Amygdala (tissue), 56 donors: ENCODE measurements around the gene SLC37A2.

Source experiments
- DNase-seq, 56 donors: peaks; one replicate each; lab custom pipeline; 2025; lab: John Stamatoyannopoulos, UW

Gene SLC37A2

DNA sequence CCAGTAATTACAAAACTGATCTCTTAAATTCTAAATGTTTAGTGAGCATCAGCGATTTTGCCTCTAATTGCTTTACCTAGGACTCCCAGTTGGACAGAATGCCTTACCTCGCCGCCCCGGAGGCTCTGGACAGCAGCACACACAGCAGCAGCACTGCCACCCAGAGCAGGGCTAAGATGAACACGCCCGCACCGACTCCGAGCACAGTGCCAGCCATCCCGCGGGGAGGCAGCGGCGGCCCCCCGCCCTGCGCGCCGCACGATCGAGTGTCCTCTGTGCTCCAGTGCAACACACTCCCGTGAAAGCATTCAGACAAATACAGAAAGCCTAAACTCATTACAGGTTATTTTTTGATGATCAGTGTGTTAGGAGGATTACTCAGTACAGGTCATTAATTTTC lies 38.9 kb downstream of the SLC37A2 start:
- no peak for DNase-seq

DNA sequence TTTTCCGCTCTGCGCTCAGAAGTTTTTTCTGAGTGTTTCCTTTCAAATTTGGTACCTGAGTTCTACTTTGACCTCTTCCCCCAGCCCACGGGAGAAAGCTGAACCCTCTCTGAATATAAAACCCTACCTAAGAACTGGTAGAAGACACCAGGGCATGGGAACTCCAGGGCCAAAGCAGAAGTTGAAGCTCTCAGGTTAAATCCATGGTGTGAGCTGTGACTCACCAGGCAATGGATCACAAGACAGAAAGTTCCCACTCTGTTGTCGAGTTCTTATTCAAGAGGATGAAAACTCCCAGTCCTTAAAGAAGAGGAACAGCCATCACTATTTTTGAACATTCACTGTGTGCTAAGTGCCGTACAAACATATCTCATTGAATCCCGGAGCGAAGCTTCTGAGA lies 39.4 kb downstream of the SLC37A2 start:
- no peak for DNase-seq

DNA sequence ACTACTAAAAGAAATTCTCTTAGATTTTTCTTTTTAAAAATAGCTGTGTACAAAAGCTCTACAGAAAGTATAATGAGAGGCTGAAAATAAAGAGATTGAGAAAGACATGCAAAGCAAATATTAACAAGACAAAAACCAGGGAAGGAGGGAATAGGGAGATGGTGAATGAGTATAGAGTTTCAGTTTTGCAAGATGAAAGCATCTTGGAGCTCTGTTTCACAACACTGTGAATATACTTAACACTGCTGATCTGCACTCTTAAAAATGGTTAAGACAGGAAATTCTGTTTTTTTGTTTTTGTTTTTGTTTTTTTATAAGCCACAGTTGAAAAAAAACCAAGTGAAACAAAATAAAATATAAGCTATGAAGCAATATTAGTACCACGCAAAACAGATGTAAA lies 42.8 kb downstream of the SLC37A2 start:
- DNase-seq = no peak

DNA sequence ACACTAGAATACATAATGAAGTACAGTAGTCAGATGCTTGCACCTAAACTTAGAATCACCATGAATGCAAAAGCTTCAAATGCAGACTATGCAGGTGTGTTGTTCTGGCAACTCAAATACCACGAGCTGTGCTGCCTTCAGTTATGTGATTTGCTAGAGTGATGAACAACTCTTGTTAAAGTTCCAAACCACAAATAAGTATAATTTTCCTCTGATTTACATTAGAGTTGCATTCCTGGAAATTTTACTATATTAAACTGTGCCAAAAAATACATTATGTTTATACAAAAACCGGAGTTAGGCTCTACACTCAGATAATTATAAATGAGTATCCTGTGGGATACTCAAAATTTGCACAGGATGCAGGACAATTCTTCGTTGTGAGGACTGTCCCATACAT lies 45.4 kb downstream of the SLC37A2 start:
- no peak for DNase-seq

DNA sequence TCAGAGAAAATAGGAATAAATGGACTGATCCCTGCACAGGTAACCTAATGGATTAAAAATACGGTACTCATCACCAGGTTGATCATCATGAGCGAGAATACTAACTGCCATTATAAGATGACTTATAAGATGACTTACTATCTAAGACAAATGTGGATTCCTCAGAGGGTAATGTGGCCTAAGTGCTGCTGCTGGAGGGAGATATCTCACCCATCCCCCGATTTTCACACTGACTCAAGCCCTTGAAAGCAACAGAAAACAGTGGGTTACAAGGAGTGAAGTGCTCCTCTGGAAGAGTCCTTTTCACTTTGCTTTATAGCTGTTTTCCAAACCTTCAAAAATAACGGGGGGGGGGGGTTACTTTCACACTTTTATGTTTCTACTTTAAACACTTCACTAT lies 47.4 kb downstream of the SLC37A2 start:
- DNase-seq = no peak

DNA sequence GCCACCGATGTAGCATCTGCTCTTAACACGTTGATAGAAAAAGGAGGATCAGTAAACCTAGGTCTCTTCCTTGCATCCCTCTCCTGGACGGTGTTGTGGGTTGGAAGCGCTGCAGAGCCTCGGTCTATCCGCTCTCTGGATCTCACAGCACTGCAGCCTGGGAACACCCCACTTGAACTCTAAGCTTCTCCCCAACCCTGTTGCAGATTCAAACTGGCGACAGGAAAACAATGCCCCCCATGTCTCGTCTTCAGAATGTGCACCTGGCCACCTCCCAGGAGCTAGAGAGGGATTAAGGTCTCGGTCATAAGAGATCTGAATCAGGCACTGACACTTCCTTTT lies 47.9 kb downstream of the SLC37A2 start:
- peak in 5 of 56 donors; percentile 21 to 46 (median 31) for DNase-seq

DNA sequence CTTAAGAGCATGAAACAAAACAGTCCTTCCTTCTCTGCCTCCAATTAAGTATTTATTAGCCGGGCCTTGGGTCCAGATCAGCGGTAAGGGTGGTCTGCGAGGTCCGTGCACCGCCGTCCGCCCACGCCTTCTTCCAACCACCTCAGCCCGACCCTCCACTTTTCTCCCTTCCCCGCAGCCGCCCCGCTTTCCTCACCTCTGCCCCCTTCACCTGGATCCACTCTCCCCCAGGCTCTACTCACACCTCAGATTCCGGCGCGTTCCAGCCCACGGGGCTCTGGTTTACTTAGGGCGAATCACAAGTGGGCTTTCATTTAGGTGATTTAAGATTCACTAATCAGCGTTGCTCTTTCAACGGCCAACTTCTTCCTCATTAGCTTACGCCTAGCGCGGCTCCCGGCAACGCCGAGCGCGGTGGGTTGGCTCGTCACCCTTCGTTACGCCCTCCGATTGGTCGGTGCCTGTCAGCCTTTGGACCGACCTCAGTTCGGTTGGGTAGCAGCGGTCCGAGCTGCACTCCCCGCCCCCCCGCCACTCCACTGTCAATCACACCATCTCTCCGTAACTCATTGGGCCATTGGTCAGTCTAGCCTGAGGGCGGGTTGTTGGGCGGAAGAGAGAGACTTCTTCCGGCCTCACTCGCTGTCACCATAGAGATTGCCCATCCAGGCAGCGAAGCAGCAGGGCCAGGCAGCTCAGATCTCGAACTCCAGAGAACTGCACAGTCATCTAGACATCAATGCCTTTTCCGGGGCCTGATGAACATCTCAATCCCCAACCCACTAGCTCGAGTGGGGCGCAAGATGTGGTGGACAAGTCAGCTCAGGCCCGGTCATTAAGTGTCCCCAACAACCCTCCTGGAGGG lies 48.5 kb downstream of the SLC37A2 start, which contains the start of gene TMEM218:
Gene TMEM218, minus strand, starts transcription at position 284 of the 865 bp plus-strand sequence. CDS start 9,385 bp downstream, outside the sequence.
- DNase-seq = peak; percentile 73 to 100 (median 99)

DNA sequence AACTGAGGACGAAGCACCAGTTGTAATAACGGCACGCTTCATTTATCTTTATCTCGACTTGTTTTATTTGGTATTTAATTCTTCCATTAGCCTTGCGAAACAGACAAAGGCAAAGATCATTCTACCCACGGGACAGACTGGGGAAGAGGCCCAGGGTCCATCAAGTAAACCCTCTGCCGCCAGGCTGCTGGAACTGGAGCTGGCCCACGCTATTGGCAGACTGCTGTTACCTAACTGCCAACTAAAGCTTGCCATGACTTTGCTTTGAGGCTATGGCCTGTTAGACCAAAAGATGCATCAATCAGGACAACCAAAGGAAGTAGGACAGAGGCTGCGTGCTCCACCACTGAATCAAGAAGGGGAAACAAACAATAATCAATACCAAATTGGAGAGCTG lies 49.1 kb downstream of the SLC37A2 start:
- DNase-seq = no peak

DNA sequence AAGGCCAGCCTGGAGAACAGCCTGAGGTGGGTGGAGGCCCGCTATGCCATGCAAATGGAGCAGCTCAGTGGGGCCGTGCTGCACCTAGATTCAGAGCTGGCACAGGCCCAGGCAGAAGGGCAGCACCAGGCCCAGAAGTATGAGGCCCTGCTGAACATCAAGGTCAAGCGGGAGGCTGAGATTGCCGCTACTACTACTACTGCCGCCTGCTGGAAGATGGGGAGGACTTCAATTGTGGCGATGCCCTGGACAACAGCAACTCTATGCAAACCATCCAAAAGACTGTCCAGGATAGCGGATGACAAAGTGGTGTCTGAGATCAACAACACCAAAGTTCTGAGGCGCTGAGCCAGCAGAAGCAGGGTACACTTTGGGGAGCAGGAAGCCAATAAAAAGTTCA lies 51.4 kb downstream of the SLC37A2 start:
- DNase-seq = no peak

DNA sequence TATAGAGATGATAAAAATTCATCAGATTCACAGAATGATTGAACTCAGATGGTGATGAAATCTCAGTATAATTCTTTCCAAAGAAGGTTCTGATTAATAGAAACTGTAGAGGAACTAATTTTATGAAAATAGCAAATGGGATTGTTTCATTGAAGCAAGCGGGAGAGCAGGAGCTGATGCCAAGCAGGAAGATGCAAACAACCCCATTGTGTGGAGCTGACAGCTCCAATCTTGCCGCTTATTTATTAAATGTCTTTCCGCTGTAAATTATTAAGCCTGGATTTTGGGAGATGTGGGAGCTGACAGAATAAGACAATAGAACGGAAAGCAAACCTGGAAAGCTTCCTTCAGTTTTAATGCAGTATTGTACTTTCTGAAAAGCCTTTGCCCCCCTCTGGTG lies 54.3 kb downstream of the SLC37A2 start:
- DNase-seq = no peak

DNA sequence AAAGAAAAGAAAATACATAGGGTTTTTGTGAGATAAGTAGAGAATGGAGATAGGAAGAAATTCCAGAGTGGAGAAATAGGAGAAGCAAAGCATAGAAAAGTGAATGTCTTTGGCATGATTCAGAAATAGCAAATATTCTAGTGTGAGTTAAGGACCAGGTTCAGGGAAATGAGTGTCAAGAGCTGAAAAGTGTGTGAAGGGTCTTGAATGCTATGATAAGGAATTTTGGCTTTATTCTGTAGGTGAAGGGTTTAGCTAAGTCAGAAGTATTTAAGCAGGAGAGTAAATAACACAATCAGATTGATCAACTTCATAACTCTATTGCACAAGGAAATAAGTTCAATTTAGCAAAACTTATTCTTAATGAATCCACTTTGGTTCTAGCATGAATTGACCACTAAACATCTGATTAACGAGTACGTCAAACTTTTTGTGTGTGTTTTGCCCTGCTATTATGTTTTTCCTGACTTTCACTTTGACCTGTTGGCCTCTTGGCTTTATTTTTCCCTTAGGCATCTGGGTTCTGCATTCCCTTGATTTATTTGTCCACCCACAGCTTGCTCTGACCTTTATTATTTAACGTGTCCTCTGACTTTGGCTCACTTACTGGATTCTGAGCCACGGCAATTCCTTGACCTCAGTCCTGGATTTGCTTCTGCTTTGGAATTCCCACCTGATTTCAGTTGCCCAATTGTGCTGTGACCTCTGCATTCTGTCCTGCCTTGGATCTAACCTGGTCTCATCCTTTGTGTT lies 60.3 kb downstream of the SLC37A2 start:
- no peak for DNase-seq

DNA sequence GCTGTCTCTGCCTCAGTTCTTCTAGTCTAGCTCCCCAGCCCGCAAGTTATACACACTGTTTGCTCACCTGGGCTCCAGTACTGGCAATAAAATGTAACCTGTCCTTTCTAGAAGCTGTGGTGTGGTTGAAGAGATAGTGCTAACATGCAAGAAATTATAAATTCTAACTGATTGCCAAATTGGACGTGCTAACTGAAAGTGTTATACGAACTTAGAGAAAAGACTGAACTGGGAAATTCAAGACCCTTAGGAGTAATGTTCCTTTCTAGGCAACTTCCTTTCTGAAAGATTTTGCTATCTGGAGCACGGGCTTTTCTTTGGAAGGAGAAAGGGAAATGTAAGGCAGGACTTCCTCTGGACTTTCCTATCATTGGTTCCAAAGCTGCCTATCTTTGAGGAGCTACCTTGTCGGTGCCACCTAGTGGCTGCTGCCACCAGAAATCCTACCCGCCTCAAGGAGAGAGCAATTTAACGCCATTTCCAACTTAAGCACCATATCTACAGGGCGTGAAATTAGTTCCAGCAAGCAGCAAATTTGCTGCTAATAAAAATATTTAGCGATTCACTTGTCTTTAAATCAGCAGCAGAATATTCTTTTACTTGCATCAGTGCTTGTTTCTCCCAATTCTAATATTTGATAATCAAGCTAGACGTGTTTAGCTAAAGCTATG lies 61.0 kb downstream of the SLC37A2 start:
- peak in 12 of 56 donors; percentile 6 to 40 (median 18) for DNase-seq

DNA sequence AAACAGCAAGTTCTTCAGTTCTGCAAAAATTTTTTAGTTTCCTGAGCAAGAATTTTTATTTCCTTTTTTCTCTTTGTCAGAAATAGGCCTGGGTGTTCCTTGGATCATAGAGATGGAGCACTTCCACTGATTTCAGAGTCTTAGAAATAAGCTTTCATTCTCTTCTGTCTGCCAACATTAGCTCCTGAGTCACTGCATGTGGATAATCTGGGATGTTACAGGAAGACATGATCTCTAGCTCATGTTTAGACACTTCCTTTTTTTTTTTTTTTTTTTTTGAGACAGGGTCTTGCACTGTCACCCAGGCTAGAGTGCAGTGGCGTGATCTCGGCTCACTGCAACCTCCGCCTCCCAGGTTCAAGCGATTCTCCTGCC lies 61.5 kb downstream of the SLC37A2 start:
- no peak for DNase-seq

DNA sequence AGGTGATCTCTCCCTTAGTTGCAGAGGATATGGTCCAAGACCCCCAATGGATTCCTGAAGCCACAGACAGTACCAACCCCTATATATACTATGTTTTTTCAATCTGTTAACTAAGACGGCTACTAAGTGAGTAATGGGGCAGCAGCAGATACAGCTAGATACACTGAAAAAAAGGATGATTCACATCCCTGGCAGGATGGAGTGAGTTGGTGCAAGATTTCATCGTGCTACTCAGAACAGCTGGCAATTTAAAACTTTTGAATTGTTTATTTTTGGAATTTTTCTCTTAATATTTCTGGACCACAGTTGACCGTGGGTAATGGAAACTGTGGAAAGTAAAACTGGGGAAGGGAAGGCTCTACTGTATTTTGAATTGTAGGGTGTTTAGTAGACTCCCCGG lies 65.3 kb downstream of the SLC37A2 start:
- no peak for DNase-seq

DNA sequence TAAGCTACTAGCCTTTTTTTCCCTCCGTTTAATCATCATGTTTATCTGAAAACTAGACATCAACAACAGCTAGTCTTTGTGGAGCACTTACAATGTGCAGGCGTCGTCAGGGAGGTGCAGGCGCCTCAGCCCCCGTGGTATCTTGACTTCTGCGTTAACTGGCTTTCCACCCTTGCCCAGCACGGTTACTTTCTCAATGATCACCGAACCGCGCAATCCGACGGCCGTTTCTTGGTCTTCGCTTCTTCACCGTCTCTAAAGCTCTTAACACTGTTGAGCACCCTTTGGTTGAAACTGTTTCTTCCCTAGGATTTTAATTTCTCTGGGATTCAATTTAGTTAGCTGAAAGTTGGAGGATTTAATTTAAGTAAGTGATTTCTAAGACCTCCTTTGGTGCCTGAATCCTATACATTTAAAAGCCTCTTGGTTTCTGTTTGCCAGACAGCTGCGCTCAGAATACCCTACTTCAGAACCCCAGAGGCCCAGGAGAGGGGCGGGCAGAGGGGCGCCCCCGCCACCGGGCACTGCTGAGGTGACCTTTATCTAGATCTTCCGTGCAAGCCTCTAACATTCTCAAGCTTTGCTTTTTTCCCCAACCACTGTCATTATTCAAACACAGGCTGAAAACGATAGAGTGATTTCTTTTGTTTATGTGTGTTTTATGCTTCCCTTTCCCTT lies 66.3 kb downstream of the SLC37A2 start:
- no peak for DNase-seq

DNA sequence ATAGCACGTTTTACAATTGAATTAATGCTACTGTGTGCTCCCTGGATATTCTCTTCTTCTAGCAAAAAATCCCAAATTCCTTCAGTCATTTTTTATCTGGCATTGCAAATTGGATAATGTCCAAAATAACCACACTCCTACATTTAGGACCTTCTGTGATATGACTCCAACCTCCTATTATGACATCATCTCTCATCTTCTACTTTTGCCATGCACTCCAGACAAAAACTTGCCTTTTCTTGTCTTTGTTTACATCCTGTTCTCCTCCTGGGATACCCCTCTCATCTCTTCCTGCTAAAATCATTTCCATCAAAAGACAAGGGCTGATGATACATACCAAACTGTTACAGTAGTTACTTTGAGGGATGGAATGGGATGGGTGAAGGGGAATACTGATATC lies 69.0 kb downstream of the SLC37A2 start:
- DNase-seq = no peak

DNA sequence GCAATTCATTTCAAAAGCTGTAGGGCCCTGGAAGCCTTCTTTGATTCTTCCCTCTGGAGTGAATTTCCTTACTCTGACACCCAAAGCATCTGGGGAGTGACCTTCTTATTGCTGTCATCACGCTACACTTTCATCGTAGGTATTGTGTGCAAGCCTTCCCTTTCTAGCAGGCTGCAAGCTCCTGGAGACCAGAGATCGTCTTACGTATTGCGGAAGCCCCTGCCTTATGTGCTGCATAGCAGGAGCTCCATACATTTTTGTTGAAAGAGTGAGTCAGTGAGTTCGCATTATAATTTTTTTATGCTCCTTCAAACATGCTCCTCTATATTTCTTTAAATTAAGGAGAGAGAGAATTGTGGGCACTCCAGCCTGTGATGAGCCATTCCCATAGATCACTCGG lies 69.5 kb downstream of the SLC37A2 start:
- no peak for DNase-seq

DNA sequence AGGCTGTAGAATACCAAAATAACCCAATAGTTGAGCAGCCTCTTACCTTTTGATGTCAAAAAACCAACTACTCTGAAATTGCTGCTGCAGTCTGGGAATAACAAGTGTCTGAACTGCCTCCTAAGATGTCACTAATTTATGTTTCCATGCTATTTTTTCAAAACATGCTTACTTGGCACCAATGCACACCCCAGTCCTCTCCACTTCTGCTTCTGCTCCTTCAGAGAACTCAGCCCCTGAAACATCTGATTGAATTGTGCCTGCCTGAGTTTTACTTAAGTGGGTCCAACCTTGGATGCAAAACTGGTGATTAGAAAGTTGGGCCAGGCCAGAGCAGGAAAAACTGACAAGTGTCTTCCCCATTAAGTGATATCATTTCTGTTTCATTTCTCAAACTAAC lies 72.9 kb downstream of the SLC37A2 start:
- DNase-seq = no peak

DNA sequence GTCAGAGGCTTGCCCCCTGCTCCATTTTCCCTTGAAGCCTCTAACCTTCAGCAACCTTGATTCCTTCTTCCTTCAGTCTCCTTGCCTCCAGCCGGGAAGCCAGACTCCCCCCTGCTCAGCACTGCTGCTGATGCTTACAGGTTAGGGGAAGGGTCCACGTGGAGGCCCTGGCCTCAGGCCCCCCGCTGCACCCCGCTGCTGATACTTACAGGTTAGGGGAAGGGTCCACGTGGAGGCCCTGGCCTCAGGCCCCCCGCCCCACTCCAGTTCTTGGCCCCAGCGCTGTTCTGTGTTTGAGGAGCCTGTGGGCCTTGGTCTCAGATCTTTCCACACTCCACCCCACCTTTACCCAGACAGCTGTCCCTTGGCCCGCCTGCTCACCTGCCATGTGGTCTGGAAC lies 75.9 kb downstream of the SLC37A2 start:
- DNase-seq = no peak

DNA sequence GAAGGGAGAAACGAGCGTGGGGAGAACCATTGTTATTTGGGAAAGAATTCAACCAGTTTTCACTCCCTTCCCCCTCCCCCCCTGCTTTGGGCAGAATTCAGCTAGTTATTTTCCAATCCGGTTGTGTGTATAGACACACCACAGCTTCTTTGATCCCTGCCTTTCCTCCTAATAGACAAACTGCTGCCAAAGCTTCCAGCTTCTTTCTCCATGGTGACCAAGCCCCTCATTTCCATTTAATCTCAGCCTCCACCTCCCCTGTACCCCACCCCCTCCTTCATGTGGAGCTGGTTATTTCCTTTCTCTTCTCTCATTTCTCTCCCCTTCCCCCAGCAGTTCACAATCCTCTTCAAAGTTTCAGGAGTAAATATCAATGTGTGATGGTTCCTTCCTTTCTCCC lies 76.7 kb downstream of the SLC37A2 start:
- DNase-seq = no peak
